T-helper 17 cell (primary cell): ENCODE data around the gene PODXL. TPM values are rescaled to one million over a fixed set of nuclear protein-coding genes. Genes with fewer than 3 reads are reported as not detected.

Experiments
- total RNA-seq, 4 donors: library from RNA in 2 of 4; stranded (reverse) in 2 of 4; gene quantifications; one replicate each; pipeline ENCODE4 v1.2.3 and lab custom pipeline; 2022 to 2026

The PODXL gene
- total RNA-seq, 2 donors from 2014 or later: 0.47 to 1.1 TPM

Other genes with a start within 250 kb of the PODXL start
- gene MKLN1, start 228.8 kb downstream of the PODXL start, total RNA-seq: 10 to 100 TPM; 46.5 to 51.1 TPM